Upper lobe of right lung (tissue), 1 donor: ENCODE results near the gene RFX3. TPM values are rescaled to one million over a fixed set of nuclear protein-coding genes. Genes with fewer than 3 reads are reported as not detected.

Experiments used
- ATAC-seq: fragments of 200-7000 bp; cut with Tn5 transposase; one replicate; pipeline ENCODE4 v1.9.1; 2020; ENCODE audit warnings: mild to moderate bottlenecking, moderate library complexity
- DNase-seq: peaks from one replicate; pipeline ENCODE4 v3.0.0-alpha.2; 2020
- H3K27ac ChIP-seq: fragments of 200-600 bp; one replicate; pipeline ENCODE4 v1.8.0; 2022
- H3K27me3 ChIP-seq: fragments of 200-600 bp; one replicate; pipeline ENCODE4 v1.8.0; 2022; ENCODE audit warnings: mild to moderate bottlenecking
- H3K36me3 ChIP-seq: fragments of 200-600 bp; one replicate; pipeline ENCODE4 v1.8.0; 2022
- H3K4me1 ChIP-seq: fragments of 200-600 bp; one replicate; pipeline ENCODE4 v1.8.0; 2022
- H3K4me3 ChIP-seq: fragments of 200-600 bp; one replicate; pipeline ENCODE4 v1.8.0; 2022; ENCODE audit warnings: mild to moderate bottlenecking
- H3K9me3 ChIP-seq: fragments of 200-600 bp; one replicate; pipeline ENCODE4 v1.8.0; 2022
- intact Hi-C: fragments of 100-400 bp; cut with DNase I; formaldehyde crosslinking; loops from one replicate; pipeline ENCODE4 v1.11.0; 2022
- total RNA-seq: library from RNA; stranded (reverse); fragmentation: NEBNext Ultra II Directional; extraction: Animal tissue kit (Norgen Biotek cat#: 25700); gene quantifications from one replicate; pipeline ENCODE4 v1.2.1, GENCODE V29; 2021
- TF ChIP-seq, protein P1 (sequence below): fragments of 200-600 bp; IDR thresholded peaks from one replicate; pipeline ENCODE4 v1.8.0; 2022; ENCODE audit warnings: antibody characterized with exemption
- donor health status: DM: no; HTN: yes; CAD: no; lungs with severe emphysema.

Gene RFX3
- total RNA-seq, 1 donor from 2014 or later, result 13.8 TPM

DNA sequence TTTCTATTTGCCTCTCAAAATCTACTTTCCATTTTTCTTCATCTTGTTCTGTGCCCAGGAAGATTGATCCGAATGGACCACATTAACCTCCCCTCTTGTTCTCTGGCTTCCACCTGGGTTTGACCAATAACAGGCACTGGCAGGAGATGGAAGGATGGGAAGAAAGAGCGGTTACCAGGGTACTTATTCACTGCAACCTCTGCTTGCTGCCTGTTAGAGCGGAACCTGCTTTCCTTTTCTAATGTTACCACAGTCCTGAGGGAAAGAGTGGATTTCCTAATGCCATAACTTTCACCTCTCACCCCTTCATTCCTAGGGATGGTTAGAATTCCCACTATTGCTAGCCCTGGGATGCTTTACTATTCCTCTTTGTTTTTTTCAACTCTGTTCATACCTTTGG lies 262.1 kb downstream of the RFX3 start:
- intact Hi-C loops, result no loop called here
- Histone ChIP-seq H3K9me3 (no peaks in the 10 kb centered on the region), H3K4me1 (no peaks in the 10 kb centered on the region), H3K27ac (no peak overlapping the region), H3K36me3 (peaks cover 11% of the 10 kb centered on the region), H3K4me3 (no peak overlapping the region), H3K27me3 (no peaks in the 10 kb centered on the region)
- DNase-seq, result no peak
- TF ChIP-seq, protein P1, sequence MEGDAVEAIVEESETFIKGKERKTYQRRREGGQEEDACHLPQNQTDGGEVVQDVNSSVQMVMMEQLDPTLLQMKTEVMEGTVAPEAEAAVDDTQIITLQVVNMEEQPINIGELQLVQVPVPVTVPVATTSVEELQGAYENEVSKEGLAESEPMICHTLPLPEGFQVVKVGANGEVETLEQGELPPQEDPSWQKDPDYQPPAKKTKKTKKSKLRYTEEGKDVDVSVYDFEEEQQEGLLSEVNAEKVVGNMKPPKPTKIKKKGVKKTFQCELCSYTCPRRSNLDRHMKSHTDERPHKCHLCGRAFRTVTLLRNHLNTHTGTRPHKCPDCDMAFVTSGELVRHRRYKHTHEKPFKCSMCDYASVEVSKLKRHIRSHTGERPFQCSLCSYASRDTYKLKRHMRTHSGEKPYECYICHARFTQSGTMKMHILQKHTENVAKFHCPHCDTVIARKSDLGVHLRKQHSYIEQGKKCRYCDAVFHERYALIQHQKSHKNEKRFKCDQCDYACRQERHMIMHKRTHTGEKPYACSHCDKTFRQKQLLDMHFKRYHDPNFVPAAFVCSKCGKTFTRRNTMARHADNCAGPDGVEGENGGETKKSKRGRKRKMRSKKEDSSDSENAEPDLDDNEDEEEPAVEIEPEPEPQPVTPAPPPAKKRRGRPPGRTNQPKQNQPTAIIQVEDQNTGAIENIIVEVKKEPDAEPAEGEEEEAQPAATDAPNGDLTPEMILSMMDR, result no peak
- no peak for ATAC-seq

DNA sequence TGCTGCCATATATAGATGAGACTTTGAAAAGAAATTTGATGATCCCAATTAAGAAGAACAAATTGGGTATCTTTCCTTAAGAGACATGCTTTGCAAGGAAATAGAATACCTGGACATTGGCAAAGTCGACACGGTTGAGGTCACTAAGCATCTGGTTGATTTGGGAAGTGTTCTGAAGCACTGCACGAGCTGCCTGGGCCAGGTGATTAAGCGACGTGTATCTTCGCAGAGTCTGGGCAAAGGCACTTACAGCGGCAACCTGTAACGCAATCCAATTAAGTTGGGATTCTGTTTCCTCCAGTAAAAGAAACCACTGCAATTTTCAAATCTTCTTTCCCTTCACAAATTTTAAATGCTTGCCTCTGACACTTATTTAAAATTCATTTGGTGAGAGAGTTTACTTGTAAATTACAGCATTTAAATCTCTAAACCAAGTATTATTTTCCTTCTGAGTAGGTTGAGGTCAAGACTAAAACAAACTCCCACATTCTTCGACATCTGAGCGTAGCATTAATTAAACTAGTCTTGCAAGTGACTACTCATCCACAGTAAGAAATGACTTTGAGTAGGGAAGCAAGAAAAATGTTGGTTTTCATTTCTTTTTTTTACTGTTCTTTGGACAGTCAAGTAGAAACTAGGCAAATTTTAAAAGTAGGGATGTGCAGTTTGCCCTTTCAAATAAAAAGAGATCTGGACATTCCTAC lies 262.8 kb downstream of the RFX3 start:
- no peak for ATAC-seq
- no peaks in the 10 kb centered on the region for H3K9me3 ChIP-seq
- H3K4me1 ChIP-seq, result no peaks in the 10 kb centered on the region
- intact Hi-C loops, result no loop called here
- H3K27ac ChIP-seq, result no peak overlapping the region
- H3K4me3 ChIP-seq, result no peak overlapping the region
- TF ChIP-seq, protein P1, result no peak
- peaks cover 11% of the 10 kb centered on the region for H3K36me3 ChIP-seq
- H3K27me3 ChIP-seq, result no peaks in the 10 kb centered on the region
- no peak for DNase-seq

DNA sequence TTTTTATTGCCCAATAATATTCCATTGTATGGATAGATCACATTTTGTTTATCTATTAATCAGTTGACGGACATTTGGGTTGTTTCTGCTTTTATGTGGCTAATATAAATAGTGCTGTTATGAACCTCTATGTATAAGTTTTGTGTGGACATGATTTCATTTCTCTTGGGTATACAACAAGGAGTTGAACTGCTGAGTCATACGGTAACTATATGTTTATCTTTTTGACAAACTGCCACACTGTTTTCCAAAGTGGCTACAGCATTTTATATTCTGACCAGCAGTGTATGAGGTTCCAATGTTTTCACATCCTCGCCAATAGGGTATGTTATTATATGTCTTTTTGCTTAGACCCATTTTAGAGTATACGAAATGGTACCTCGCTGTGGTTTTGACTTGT lies 264.3 kb downstream of the RFX3 start:
- Histone ChIP-seq H3K27ac (no peak overlapping the region), H3K27me3 (no peaks in the 10 kb centered on the region), H3K4me3 (no peak overlapping the region), H3K36me3 (peaks cover 15% of the 10 kb centered on the region), H3K4me1 (no peaks in the 10 kb centered on the region), H3K9me3 (no peaks in the 10 kb centered on the region)
- TF ChIP-seq, protein P1, result no peak
- ATAC-seq (no peak), DNase-seq (no peak)
- intact Hi-C loops, result no loop called here

DNA sequence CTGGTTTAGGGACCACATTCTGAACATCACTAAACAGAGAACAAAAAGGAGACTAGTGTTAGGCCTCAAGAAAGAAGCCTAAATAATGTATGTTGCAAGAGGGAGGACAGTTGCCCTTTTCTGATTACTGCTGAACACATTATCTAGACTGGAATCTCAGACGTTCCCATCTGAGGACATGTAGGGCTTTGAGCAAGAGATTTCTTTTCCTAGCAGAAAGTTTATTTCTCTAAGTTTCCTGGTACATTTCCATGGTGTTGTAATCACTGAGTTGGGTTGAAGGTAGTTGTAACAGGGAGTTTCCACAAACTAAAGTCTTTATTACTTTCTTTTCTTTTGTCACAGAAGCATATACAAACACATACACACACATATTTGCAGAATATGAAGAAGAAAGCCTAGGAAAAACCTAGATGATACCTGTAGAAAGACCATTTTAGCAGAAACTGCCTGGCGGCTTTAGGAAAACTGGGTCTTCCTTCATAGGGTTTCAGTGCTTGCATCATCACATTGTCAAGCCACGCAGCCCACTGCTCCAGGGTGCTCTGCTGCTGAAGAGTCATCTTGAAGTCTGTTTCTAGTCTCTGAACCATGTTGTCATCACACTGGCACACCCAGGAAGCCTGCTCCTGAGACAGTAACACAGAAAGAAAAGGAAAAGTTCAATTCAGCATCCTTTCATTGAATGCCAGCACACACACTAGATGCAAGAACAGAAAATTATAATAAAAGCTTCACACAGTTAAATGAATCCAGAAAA lies 269.1 kb downstream of the RFX3 start:
- intact Hi-C loops, result no loop called here
- ATAC-seq (no peak), DNase-seq (no peak)
- no peak overlapping the region for H3K4me3 ChIP-seq
- no peaks in the 10 kb centered on the region for H3K27me3 ChIP-seq
- H3K9me3 ChIP-seq, result no peaks in the 10 kb centered on the region
- H3K36me3 ChIP-seq, result peaks cover 7% of the 10 kb centered on the region
- TF ChIP-seq, protein P1, result no peak
- no peak overlapping the region for H3K27ac ChIP-seq
- H3K4me1 ChIP-seq, result no peaks in the 10 kb centered on the region

DNA sequence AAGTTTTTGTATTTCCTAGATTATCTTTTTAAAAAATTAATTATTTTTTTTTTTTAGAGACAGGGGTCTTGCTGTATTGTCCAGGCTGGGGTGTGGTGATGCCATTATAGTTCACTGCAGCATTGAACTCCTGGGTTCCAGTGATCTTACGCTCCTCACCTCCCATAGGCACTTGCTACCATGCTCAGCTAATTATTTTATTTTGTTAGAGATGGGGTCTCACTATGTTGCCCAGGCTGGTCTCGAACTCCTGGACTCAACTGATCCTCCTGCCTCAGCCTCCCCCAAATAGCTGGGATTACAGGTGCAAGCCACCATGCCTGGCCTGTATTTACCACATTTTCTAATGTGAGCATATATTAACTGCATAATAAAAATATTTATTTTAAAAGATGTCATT lies 274.5 kb downstream of the RFX3 start:
- Histone ChIP-seq H3K4me1 (no peaks in the 10 kb centered on the region), H3K27me3 (no peaks in the 10 kb centered on the region), H3K27ac (no peak overlapping the region), H3K4me3 (no peak overlapping the region), H3K36me3 (peaks cover 8% of the 10 kb centered on the region), H3K9me3 (no peaks in the 10 kb centered on the region)
- no peak for ATAC-seq
- TF ChIP-seq, protein P1, result no peak
- intact Hi-C loops, result no loop called here
- DNase-seq, result no peak
